GM12874 (cell line): ENCODE data around the gene HERC6.

Source experiments
- CTCF ChIP-seq: IDR thresholded peaks from 2 replicates; pipeline ENCODE4 v1.5.1; 2011; ENCODE audit warnings: low read depth, mild to moderate bottlenecking, control low read depth, low read length, moderate library complexity; ENCODE audit not compliant: insufficient read depth

Gene HERC6

GRCh38 chr4:88353324-88353723 lies 25.3 kb upstream of the HERC6 start:
- no peak for TF ChIP-seq CTCF

GRCh38 chr4:88356771-88357170 lies 21.9 kb upstream of the HERC6 start:
- TF ChIP-seq CTCF: no peak

GRCh38 chr4:88357262-88357661 lies 21.4 kb upstream of the HERC6 start:
- no peak for TF ChIP-seq CTCF

GRCh38 chr4:88359558-88359957 lies 19.1 kb upstream of the HERC6 start:
- TF ChIP-seq CTCF: no peak

- no peak for TF ChIP-seq CTCF
Measured at GRCh38 chr4:88360256-88360655, 18.4 kb upstream of the HERC6 start.

GRCh38 chr4:88360791-88361190 lies 17.9 kb upstream of the HERC6 start:
- TF ChIP-seq CTCF: no peak

GRCh38 chr4:88366460-88366859 lies 12.2 kb upstream of the HERC6 start:
- no peak for TF ChIP-seq CTCF

- no peak for TF ChIP-seq CTCF
Measured at GRCh38 chr4:88367826-88368225, 10.8 kb upstream of the HERC6 start.
